HEK293T (cell line): ENCODE data around the gene USF2.
A peak's percentile ranks its signal among the peaks of the same experiment; 100 is the strongest.

Experiments used
- CTCF ChIA-PET: fragments of 350-600 bp; formaldehyde crosslinking; extraction: SDS; loops from one replicate; lab custom pipeline; 2021; ENCODE audit warnings: antibody characterized with exemption, inconsistent platforms; lab: Yijun Ruan, JAX
- POLR2A ChIA-PET: fragments of 350-600 bp; formaldehyde crosslinking; extraction: SDS; loops from one replicate; lab custom pipeline; 2020; ENCODE audit warnings: antibody characterized with exemption, inconsistent platforms; lab: Yijun Ruan, JAX
- DNase-seq: peaks from one replicate; pipeline ENCODE4 v3.0.0; 2012; ENCODE audit warnings: mixed read lengths; ENCODE audit errors: extremely low spot score
- ARNT ChIP-seq: fragments of 450-650 bp; IDR thresholded peaks from 2 replicates; pipeline ENCODE4 v1.6.1; 2017; ENCODE audit warnings: mild to moderate bottlenecking
- BHLHE40 ChIP-seq: fragments of 450-650 bp; IDR thresholded peaks from 2 replicates; pipeline ENCODE4 v1.6.1; 2016; ENCODE audit warnings: mild to moderate bottlenecking, moderate library complexity, borderline replicate concordance
- CTBP1 ChIP-seq: fragments of 450-650 bp; IDR thresholded peaks from 2 replicates; pipeline ENCODE4 v1.6.1; 2016; ENCODE audit warnings: borderline replicate concordance
- ELF4 ChIP-seq: fragments of 450-650 bp; IDR thresholded peaks from 2 replicates; pipeline ENCODE4 v1.6.1; 2017; ENCODE audit warnings: antibody characterized with exemption
- FOXA1 ChIP-seq: fragments of 450-650 bp; IDR thresholded peaks from 2 replicates; pipeline ENCODE4 v1.6.1; 2016; ENCODE audit warnings: mild to moderate bottlenecking
- FOXK2 ChIP-seq: fragments of 450-650 bp; IDR thresholded peaks from 2 replicates; pipeline ENCODE4 v1.6.1; 2016; ENCODE audit warnings: mild to moderate bottlenecking
- FOXM1 ChIP-seq: fragments of 450-650 bp; IDR thresholded peaks from 2 replicates; pipeline ENCODE4 v1.6.1; 2017; ENCODE audit warnings: mild to moderate bottlenecking, borderline replicate concordance
- HDGF ChIP-seq: fragments of 450-650 bp; IDR thresholded peaks from 2 replicates; pipeline ENCODE4 v1.6.1; 2017; ENCODE audit warnings: antibody characterized with exemption, borderline replicate concordance
- L3MBTL2 ChIP-seq: fragments of 450-650 bp; conservative IDR thresholded peaks from 2 replicates; pipeline ENCODE4 v1.6.1; 2016; ENCODE audit warnings: mild to moderate bottlenecking
- LEF1 ChIP-seq: fragments of 450-650 bp; IDR thresholded peaks from 2 replicates; pipeline ENCODE4 v1.6.1; 2017; ENCODE audit warnings: mild to moderate bottlenecking, borderline replicate concordance
- NFRKB ChIP-seq: fragments of 450-650 bp; IDR thresholded peaks from 2 replicates; pipeline ENCODE4 v1.6.1; 2016; ENCODE audit warnings: mild to moderate bottlenecking, moderate library complexity
- SP1 ChIP-seq: fragments of 450-650 bp; IDR thresholded peaks from 2 replicates; pipeline ENCODE4 v1.6.1; 2017
- SUZ12 ChIP-seq: fragments of 450-650 bp; IDR thresholded peaks from 2 replicates; pipeline ENCODE4 v1.6.1; 2016; ENCODE audit warnings: mild to moderate bottlenecking
- TARDBP ChIP-seq: fragments of 450-650 bp; IDR thresholded peaks from 2 replicates; pipeline ENCODE4 v1.6.1; 2016
- ZNF384 ChIP-seq: fragments of 450-650 bp; IDR thresholded peaks from 2 replicates; pipeline ENCODE4 v1.6.1; 2016
- TF ChIP-seq, protein P1 (sequence below): fragments of 450-650 bp; IDR thresholded peaks from 2 replicates; pipeline ENCODE4 v1.6.1; 2016

USF2 gene

GRCh38 chr19:35304036-35304435 is 35.3 kb downstream of the USF2 start:
- ChIA-PET POLR2A (no interaction called here), CTCF (no interaction called here)
- DNase-seq: no peak
- TF ChIP-seq LEF1: no peak
- no peak for TF ChIP-seq FOXA1
- no peak for TF ChIP-seq TARDBP
- no peak for TF ChIP-seq CTBP1
- TF ChIP-seq, protein P1, sequence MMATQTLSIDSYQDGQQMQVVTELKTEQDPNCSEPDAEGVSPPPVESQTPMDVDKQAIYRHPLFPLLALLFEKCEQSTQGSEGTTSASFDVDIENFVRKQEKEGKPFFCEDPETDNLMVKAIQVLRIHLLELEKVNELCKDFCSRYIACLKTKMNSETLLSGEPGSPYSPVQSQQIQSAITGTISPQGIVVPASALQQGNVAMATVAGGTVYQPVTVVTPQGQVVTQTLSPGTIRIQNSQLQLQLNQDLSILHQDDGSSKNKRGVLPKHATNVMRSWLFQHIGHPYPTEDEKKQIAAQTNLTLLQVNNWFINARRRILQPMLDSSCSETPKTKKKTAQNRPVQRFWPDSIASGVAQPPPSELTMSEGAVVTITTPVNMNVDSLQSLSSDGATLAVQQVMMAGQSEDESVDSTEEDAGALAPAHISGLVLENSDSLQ: no peak
- TF ChIP-seq FOXM1: no peak
- TF ChIP-seq L3MBTL2: no peak
- no peak for TF ChIP-seq BHLHE40
- TF ChIP-seq HDGF: no peak
- no peak for TF ChIP-seq NFRKB
- no peak for TF ChIP-seq ARNT
- TF ChIP-seq FOXK2: no peak
- TF ChIP-seq ELF4: no peak
- TF ChIP-seq SUZ12: no peak
- no peak for TF ChIP-seq SP1
- TF ChIP-seq ZNF384: no peak

DNA sequence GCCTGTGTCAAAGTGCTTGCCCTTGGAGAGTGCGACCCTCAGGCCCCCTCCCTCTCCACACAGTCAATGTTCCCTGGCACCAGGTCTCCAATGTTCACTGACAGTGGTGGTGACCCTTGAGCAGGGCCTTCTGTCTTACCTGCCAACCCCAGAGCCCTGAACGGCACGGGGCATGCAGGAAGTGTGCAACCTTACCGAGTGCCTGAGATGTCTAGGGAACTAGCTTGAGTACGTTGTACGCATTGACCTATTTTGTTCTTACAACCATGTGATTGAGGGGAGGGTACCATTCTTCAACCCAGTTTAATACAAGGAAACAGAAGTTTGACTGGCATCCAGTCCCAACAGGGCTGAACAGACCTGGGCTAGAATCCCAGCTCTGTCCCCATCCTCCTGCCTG is 36.4 kb downstream of the USF2 start:
- no peak for TF ChIP-seq ELF4
- CTCF ChIA-PET: no interaction called here
- POLR2A ChIA-PET: no interaction called here
- no peak for DNase-seq

GRCh38 chr19:35306473-35307246 is 37.9 kb downstream of the USF2 start:
- POLR2A ChIA-PET: no interaction called here
- CTCF ChIA-PET: no interaction called here
- DNase-seq: peak; percentile 48
- no peak for TF ChIP-seq NFRKB
- TF ChIP-seq ARNT: no peak
- TF ChIP-seq TARDBP: no peak
- TF ChIP-seq, protein P1: no peak
- TF ChIP-seq LEF1: no peak
- TF ChIP-seq CTBP1: no peak

DNA sequence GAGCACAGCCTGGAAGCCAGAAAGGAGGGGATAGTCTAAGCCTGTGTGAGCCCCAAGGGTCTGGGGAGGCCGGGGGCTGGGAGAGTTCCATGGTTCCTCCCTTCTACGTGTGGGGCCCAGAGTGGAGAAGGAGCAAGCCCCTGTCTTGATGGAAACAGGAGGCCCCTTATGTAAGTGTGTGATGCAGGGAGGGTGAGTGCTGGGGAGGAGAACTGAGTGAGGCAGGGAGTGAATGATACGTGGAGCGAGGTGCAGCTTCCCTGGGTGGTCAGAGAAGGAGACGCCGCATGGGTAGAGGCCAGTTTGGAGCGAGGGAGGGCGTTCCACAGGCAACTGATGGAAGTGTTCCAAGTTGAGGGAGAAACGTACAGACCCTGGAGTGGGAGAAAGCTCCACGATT is 39.2 kb downstream of the USF2 start:
- no peak for DNase-seq
- TF ChIP-seq, protein P1: no peak
- TF ChIP-seq ZNF384: no peak
- no peak for TF ChIP-seq FOXK2
- TF ChIP-seq TARDBP: no peak
- no peak for TF ChIP-seq SP1
- TF ChIP-seq L3MBTL2: no peak
- no peak for TF ChIP-seq SUZ12
- no peak for TF ChIP-seq FOXA1
- no peak for TF ChIP-seq ELF4
- no peak for TF ChIP-seq ARNT
- TF ChIP-seq BHLHE40: no peak
- no peak for TF ChIP-seq FOXM1
- no peak for TF ChIP-seq CTBP1
- no peak for TF ChIP-seq LEF1
- TF ChIP-seq HDGF: no peak
- TF ChIP-seq NFRKB: no peak
- CTCF ChIA-PET: interaction anchor here (0.6 kb wide), 1 partner anchor 110 kb away, joined by 3 read pairs; no protein-coding TSS in a partner anchor
- POLR2A ChIA-PET: no interaction called here

DNA sequence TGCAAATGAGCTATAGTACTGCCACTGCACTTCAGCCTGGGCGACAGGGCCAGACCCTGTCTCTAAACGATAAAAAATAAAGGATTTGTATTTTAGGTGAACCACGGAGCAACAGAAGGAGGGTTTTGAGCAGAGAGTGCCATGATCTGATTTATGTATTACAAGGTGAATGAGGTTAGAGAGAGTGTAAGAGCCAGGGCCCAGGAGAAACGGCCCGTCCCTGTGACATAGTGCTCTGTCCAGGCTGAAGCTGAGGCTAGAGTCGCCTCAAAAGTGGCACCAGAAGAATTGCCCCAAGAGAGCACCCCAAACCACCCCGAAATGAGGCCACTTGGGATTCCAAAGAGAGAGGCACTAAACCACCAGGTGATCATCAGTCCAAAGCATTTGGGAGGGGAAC is 40.1 kb downstream of the USF2 start:
- TF ChIP-seq SP1 (no peak), FOXM1 (no peak), BHLHE40 (no peak), SUZ12 (no peak), CTBP1 (no peak), ELF4 (no peak), L3MBTL2 (no peak), ARNT (no peak)
- TF ChIP-seq, protein P1: no peak
- ChIA-PET POLR2A (no interaction called here), CTCF (no interaction called here)
- DNase-seq: no peak
